Inflammatory macrophage (primary cell): ENCODE results near the gene ATP5F1D.

Experiments used
- DNase-seq, 2 donors: peaks; one replicate each; pipeline ENCODE4 v3.0.0-alpha.2; 2020 to 2022

ATP5F1D gene

GRCh38 chr19:1283207-1283916, 41.8 kb downstream of the ATP5F1D start:
- no peak for DNase-seq

- DNase-seq = no peak
These were observed 42.4 kb downstream of the ATP5F1D start for GRCh38 chr19:1283917-1284292.

GRCh38 chr19:1284293-1284978, 42.9 kb downstream of the ATP5F1D start:
- no peak for DNase-seq

GRCh38 chr19:1284979-1285736, 43.6 kb downstream of the ATP5F1D start:
- no peak for DNase-seq

- no peak for DNase-seq
These were observed 44.3 kb downstream of the ATP5F1D start, which contains the start of gene EFNA2 for GRCh38 chr19:1285737-1286360. Gene EFNA2 (plus strand): TSS chr19:1285873. CDS start chr19:1286169, 296 bp downstream.

GRCh38 chr19:1286487-1287353, 45.2 kb downstream of the ATP5F1D start:
- DNase-seq = no peak

GRCh38 chr19:1287354-1288225, 46.0 kb downstream of the ATP5F1D start:
- no peak for DNase-seq

GRCh38 chr19:1288226-1288612, 46.7 kb downstream of the ATP5F1D start:
- no peak for DNase-seq

GRCh38 chr19:1288833-1289685, 47.5 kb downstream of the ATP5F1D start:
- no peak for DNase-seq

GRCh38 chr19:1289686-1290025, 48.1 kb downstream of the ATP5F1D start:
- DNase-seq = no peak

GRCh38 chr19:1290196-1290702, 48.7 kb downstream of the ATP5F1D start:
- no peak for DNase-seq

- peak in 1 of 2 donors; percentile 6 for DNase-seq
These were observed 49.4 kb downstream of the ATP5F1D start for GRCh38 chr19:1290703-1291651.

- DNase-seq = no peak
These were observed 50.3 kb downstream of the ATP5F1D start for GRCh38 chr19:1291761-1292418.

- DNase-seq = no peak
These were observed 51.0 kb downstream of the ATP5F1D start for GRCh38 chr19:1292419-1293151.

- no peak for DNase-seq
These were observed 52.4 kb downstream of the ATP5F1D start for GRCh38 chr19:1293782-1294604.
